K562 (cell line): ENCODE measurements around the gene PDE6G. TPM values are rescaled to one million over a fixed set of nuclear protein-coding genes. Genes with fewer than 3 reads are reported as not detected.
A peak's percentile ranks its signal among the peaks of the same experiment; 100 is the strongest.

ENCODE experiments used
- CREB1 ChIP-seq, 2 experiments: sonication (generic) in 1 of 2; formaldehyde crosslinking in 1 of 2; IDR thresholded peaks; 2 replicates each; pipeline versions ENCODE4 v1.6.1 to v1.8.0; 2012 to 2022; ENCODE audit warnings: inconsistent platforms in 1 of 2, mild to moderate bottlenecking in 1 of 2, missing genetic modification reagents in 1 of 2, moderate library complexity in 1 of 2
- GATAD2A ChIP-seq: fragments of 450-650 bp; IDR thresholded peaks from 2 replicates; pipeline ENCODE4 v1.6.1; 2017
- RBBP5 ChIP-seq: fragments of 200-600 bp; sonication (generic); IDR thresholded peaks from 2 replicates; pipeline ENCODE4 v1.6.1; 2012; ENCODE audit warnings: borderline replicate concordance, mild to moderate bottlenecking, low read length, control low read depth, inconsistent platforms; ENCODE audit not compliant: insufficient read depth, poor library complexity, severe bottlenecking
- SIN3A ChIP-seq, 2 experiments: fragments of 150-350 bp in 1 of 2; IDR thresholded peaks; 2 replicates each; pipeline ENCODE4 v1.6.1; 2011 to 2016; ENCODE audit warnings: borderline replicate concordance in 2 of 2, low read depth in 2 of 2, low read length in 2 of 2, mild to moderate bottlenecking in 2 of 2, moderate library complexity in 2 of 2; ENCODE audit not compliant: control insufficient read depth in 1 of 2
- SMARCC2 ChIP-seq: fragments of 450-650 bp; IDR thresholded peaks from 2 replicates; pipeline ENCODE4 v1.6.1; 2017; ENCODE audit warnings: antibody characterized with exemption, moderate library complexity, mild to moderate bottlenecking, low read depth
- SP1 ChIP-seq: sonication (generic); formaldehyde crosslinking; IDR thresholded peaks from 2 replicates; pipeline ENCODE4 v1.8.1; 2022; ENCODE audit warnings: mild to moderate bottlenecking, missing genetic modification reagents
- ZNF23 ChIP-seq: fragments of 250-450 bp; sonication (Bioruptor Pico); IDR thresholded peaks from 2 replicates; pipeline ENCODE4 v1.4.0; 2020; ENCODE audit warnings: mild to moderate bottlenecking
- ZNF644 ChIP-seq: fragments of 200-800 bp; sonication (Bioruptor generic); IDR thresholded peaks from 2 replicates; pipeline ENCODE4 v1.6.1; 2016; ENCODE audit warnings: low read depth, missing genetic modification characterization, missing compliant biosample characterization
- ZNF75A ChIP-seq: fragments of 450-650 bp; formaldehyde crosslinking; IDR thresholded peaks from 2 replicates; pipeline ENCODE4 v1.4.0; 2020; ENCODE audit warnings: mild to moderate bottlenecking
- polyA plus RNA-seq, 8 experiments: library from polyadenylated mRNA; depleted of rRNA in 4 of 8; stranded (reverse) in 5 of 8; unstranded in 3 of 8; fragments of >200 nt; fragmentation: Nextera tagmentation in 2 of 8; fragmentation: Illumina TruSeq in 1 of 8; extraction: Ambion mirVana in 2 of 8; extraction: Trizol in 1 of 8; gene quantifications; 2 replicates each; pipeline versions ENCODE4 v1.2.1 to v1.2.3, GENCODE V29; 2011 to 2014; ENCODE audit warnings: inconsistent platforms in 1 of 8, missing spikeins in 1 of 8
- total RNA-seq, 7 experiments: library from RNA; depleted of rRNA in 6 of 7; stranded (reverse); fragments of >200 nt in 6 of 7; fragmentation: Illumina TruSeq in 2 of 7; extraction: Trizol in 2 of 7; gene quantifications; 2 replicates each; pipeline versions ENCODE4 v1.2.1 to v1.2.3, GENCODE V29; 2011 to 2021; ENCODE audit warnings: low replicate concordance in 1 of 7
- TF ChIP-seq, protein P1 (sequence below): sonication (generic); formaldehyde crosslinking; IDR thresholded peaks from 2 replicates; pipeline ENCODE4 v1.8.1; 2023; ENCODE audit warnings: missing genetic modification reagents, mild to moderate bottlenecking, borderline replicate concordance
- TF ChIP-seq, protein P2 (sequence below): fragments of 450-650 bp; IDR thresholded peaks from 2 replicates; pipeline ENCODE4 v1.6.1; 2016; ENCODE audit warnings: low read depth, mild to moderate bottlenecking, moderate library complexity
- TF ChIP-seq, protein P3 (sequence below): fragments of 250-450 bp; sonication (Bioruptor Pico); IDR thresholded peaks from 2 replicates; pipeline ENCODE4 v1.8.0; 2021; ENCODE audit warnings: moderate library complexity, mild to moderate bottlenecking, inconsistent platforms
- TF ChIP-seq, protein P4 (sequence below), 2 experiments: fragments of 450-650 bp in 1 of 2; sonication (generic) in 1 of 2; formaldehyde crosslinking; conservative IDR thresholded peaks; 2 replicates each; pipeline versions ENCODE4 v1.4.0 to v1.8.1; 2020 to 2022; ENCODE audit warnings: mild to moderate bottlenecking in 1 of 2, missing genetic modification reagents in 1 of 2
- TF ChIP-seq, protein P5 (sequence below): sonication (generic); formaldehyde crosslinking; IDR thresholded peaks from 2 replicates; pipeline ENCODE4 v1.8.1; 2023; ENCODE audit warnings: mild to moderate bottlenecking, missing genetic modification reagents

PDE6G gene
- total and polyA plus RNA-seq, 9 of the 15 experiments (the other 6 are each of a cell fraction or from before 2014, with no cell fraction given): 0.14 to 0.59 TPM; not detected in 7

DNA sequence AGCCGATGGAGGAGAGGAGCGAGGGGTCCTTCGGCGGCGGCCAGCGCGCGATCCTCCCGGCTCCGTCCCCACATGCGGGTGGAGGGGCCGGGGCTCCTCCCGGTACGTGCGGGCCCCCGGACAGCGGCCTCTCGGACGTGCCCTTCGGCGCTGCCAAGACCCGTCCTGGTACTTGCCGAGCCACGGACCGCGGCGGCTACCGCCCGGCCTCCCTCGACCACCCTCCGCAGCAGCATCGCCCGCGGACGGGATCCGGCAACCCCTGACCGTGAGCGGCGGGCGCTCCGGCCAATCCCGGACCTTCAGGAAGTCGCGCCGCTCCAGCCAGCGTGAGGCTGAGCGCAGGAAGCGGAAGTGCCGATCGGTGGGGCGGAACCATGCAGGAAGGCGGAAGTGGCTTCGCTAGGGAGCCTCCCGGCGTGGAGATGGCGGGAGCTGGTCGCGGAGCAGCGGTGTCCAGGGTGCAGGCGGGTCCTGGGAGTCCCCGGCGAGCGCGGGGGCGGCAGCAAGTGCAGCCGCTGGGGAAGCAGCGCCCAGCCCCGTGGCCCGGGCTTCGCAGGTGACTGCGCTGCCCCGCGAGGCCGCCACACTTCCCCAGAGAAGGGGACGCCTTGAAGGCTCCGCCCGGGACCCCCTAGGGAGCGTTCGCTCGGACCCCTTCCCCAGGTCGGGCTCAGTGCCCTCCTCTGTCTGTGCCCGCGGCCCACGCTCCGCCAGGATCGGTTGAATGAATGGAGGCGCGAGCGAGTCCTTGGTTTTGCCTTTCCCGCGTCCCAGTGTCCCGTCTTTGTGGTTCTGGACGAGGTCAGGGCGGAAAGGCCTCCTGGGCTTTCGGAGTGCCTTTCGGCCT is 10.2 kb upstream of the PDE6G start, which contains the start of the genes CCDC137 and OXLD1 (continued):
- TF ChIP-seq, protein P1, sequence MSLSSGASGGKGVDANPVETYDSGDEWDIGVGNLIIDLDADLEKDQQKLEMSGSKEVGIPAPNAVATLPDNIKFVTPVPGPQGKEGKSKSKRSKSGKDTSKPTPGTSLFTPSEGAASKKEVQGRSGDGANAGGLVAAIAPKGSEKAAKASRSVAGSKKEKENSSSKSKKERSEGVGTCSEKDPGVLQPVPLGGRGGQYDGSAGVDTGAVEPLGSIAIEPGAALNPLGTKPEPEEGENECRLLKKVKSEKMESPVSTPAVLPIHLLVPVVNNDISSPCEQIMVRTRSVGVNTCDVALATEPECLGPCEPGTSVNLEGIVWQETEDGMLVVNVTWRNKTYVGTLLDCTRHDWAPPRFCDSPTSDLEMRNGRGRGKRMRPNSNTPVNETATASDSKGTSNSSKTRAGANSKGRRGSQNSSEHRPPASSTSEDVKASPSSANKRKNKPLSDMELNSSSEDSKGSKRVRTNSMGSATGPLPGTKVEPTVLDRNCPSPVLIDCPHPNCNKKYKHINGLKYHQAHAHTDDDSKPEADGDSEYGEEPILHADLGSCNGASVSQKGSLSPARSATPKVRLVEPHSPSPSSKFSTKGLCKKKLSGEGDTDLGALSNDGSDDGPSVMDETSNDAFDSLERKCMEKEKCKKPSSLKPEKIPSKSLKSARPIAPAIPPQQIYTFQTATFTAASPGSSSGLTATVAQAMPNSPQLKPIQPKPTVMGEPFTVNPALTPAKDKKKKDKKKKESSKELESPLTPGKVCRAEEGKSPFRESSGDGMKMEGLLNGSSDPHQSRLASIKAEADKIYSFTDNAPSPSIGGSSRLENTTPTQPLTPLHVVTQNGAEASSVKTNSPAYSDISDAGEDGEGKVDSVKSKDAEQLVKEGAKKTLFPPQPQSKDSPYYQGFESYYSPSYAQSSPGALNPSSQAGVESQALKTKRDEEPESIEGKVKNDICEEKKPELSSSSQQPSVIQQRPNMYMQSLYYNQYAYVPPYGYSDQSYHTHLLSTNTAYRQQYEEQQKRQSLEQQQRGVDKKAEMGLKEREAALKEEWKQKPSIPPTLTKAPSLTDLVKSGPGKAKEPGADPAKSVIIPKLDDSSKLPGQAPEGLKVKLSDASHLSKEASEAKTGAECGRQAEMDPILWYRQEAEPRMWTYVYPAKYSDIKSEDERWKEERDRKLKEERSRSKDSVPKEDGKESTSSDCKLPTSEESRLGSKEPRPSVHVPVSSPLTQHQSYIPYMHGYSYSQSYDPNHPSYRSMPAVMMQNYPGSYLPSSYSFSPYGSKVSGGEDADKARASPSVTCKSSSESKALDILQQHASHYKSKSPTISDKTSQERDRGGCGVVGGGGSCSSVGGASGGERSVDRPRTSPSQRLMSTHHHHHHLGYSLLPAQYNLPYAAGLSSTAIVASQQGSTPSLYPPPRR (CRISPR knock-in tag): no peak
- TF ChIP-seq SIN3A (IDR thresholded peaks at IDR 0.05; ENCODE audit: borderline replicate concordance in 2 of 2, control insufficient read depth in 1 of 2, low read depth in 2 of 2, low read length in 2 of 2) (peak; percentile 85), SP1 (peak; percentile 53), ZNF644 (tag) (no peak), ZNF75A (CRISPR knock-in tag) (no peak), CREB1 (IDR thresholded peaks at IDR 0.05) (peak; percentile 45; the same call in 1 of the 2 replicates), CREB1 (CRISPR knock-in tag; IDR thresholded peaks at IDR 0.05) (0 out of 2 replicates have a peak, but pooled peaks have one; percentile 51), SMARCC2 (no peak), RBBP5 (peak; percentile 92), ZNF23 (CRISPR knock-in tag) (no peak), GATAD2A (no peak)
- TF ChIP-seq, protein P2, sequence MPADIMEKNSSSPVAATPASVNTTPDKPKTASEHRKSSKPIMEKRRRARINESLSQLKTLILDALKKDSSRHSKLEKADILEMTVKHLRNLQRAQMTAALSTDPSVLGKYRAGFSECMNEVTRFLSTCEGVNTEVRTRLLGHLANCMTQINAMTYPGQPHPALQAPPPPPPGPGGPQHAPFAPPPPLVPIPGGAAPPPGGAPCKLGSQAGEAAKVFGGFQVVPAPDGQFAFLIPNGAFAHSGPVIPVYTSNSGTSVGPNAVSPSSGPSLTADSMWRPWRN: no peak
- TF ChIP-seq, protein P3, sequence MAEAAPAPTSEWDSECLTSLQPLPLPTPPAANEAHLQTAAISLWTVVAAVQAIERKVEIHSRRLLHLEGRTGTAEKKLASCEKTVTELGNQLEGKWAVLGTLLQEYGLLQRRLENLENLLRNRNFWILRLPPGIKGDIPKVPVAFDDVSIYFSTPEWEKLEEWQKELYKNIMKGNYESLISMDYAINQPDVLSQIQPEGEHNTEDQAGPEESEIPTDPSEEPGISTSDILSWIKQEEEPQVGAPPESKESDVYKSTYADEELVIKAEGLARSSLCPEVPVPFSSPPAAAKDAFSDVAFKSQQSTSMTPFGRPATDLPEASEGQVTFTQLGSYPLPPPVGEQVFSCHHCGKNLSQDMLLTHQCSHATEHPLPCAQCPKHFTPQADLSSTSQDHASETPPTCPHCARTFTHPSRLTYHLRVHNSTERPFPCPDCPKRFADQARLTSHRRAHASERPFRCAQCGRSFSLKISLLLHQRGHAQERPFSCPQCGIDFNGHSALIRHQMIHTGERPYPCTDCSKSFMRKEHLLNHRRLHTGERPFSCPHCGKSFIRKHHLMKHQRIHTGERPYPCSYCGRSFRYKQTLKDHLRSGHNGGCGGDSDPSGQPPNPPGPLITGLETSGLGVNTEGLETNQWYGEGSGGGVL (CRISPR knock-in tag): no peak
- TF ChIP-seq, protein P4, sequence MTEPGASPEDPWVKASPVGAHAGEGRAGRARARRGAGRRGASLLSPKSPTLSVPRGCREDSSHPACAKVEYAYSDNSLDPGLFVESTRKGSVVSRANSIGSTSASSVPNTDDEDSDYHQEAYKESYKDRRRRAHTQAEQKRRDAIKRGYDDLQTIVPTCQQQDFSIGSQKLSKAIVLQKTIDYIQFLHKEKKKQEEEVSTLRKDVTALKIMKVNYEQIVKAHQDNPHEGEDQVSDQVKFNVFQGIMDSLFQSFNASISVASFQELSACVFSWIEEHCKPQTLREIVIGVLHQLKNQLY (CRISPR knock-in tag; conservative IDR thresholded peaks at IDR 0.05): no peak
- TF ChIP-seq, protein P5, sequence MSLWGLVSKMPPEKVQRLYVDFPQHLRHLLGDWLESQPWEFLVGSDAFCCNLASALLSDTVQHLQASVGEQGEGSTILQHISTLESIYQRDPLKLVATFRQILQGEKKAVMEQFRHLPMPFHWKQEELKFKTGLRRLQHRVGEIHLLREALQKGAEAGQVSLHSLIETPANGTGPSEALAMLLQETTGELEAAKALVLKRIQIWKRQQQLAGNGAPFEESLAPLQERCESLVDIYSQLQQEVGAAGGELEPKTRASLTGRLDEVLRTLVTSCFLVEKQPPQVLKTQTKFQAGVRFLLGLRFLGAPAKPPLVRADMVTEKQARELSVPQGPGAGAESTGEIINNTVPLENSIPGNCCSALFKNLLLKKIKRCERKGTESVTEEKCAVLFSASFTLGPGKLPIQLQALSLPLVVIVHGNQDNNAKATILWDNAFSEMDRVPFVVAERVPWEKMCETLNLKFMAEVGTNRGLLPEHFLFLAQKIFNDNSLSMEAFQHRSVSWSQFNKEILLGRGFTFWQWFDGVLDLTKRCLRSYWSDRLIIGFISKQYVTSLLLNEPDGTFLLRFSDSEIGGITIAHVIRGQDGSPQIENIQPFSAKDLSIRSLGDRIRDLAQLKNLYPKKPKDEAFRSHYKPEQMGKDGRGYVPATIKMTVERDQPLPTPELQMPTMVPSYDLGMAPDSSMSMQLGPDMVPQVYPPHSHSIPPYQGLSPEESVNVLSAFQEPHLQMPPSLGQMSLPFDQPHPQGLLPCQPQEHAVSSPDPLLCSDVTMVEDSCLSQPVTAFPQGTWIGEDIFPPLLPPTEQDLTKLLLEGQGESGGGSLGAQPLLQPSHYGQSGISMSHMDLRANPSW (CRISPR knock-in tag): no peak
